H9 (cell line): ENCODE results near the gene CETN1. TPM values are rescaled to one million over a fixed set of nuclear protein-coding genes. Genes with fewer than 3 reads are reported as not detected.

Source experiments
- DNase-seq: peaks from one replicate; pipeline ENCODE4 v3.0.0-alpha.2; 2017
- H2AFZ ChIP-seq: one replicate; pipeline ENCODE4 v1.6.1; 2013; ENCODE audit warnings: mild to moderate bottlenecking, low read length, control low read depth, moderate library complexity
- H2AK5ac ChIP-seq: 2 replicates; pipeline ENCODE4 v1.6.1; 2013; ENCODE audit warnings: low read length, control low read depth, mixed read lengths; ENCODE audit not compliant: insufficient read length
- H2BK120ac ChIP-seq: one replicate; pipeline ENCODE4 v1.6.1; 2013; ENCODE audit warnings: low read depth, mild to moderate bottlenecking, low read length, control low read depth, inconsistent platforms; ENCODE audit not compliant: poor library complexity, severe bottlenecking
- H2BK12ac ChIP-seq: 2 replicates; pipeline ENCODE4 v1.6.1; 2013; ENCODE audit warnings: low read length, control low read depth, mixed read lengths, low read depth; ENCODE audit not compliant: insufficient read length
- H2BK15ac ChIP-seq: 2 replicates; pipeline ENCODE4 v1.6.1; 2013; ENCODE audit warnings: low read depth, low read length, control low read depth
- H2BK20ac ChIP-seq: one replicate; pipeline ENCODE4 v1.6.1; 2013; ENCODE audit warnings: low read depth, mild to moderate bottlenecking, low read length, control low read depth, inconsistent platforms; ENCODE audit not compliant: poor library complexity, severe bottlenecking
- H2BK5ac ChIP-seq: 2 replicates; pipeline ENCODE4 v1.6.1; 2013; ENCODE audit warnings: low read length, control low read depth, mixed read lengths; ENCODE audit not compliant: insufficient read length
- H3K14ac ChIP-seq: 2 replicates; pipeline ENCODE4 v1.6.1; 2013; ENCODE audit warnings: low read length, control low read depth; ENCODE audit not compliant: insufficient read depth
- H3K18ac ChIP-seq: 2 replicates; pipeline ENCODE4 v1.6.1; 2013; ENCODE audit warnings: low read depth, mild to moderate bottlenecking, mixed read lengths, low read length, control low read depth; ENCODE audit not compliant: insufficient read length
- H3K23ac ChIP-seq: 2 replicates; pipeline ENCODE4 v1.6.1; 2013; ENCODE audit warnings: low read length, control low read depth, mixed read lengths, low read depth; ENCODE audit not compliant: insufficient read length
- H3K23me2 ChIP-seq: 2 replicates; pipeline ENCODE4 v1.6.1; 2013; ENCODE audit warnings: low read depth, mild to moderate bottlenecking, mixed read lengths, low read length, control low read depth; ENCODE audit not compliant: insufficient read length, poor library complexity, severe bottlenecking
- H3K27ac ChIP-seq: 2 replicates; pipeline ENCODE4 v1.5.1; 2013; ENCODE audit warnings: low read length, control low read depth, mixed read lengths, low read depth; ENCODE audit not compliant: insufficient read length
- H3K27me3 ChIP-seq: 2 replicates; pipeline ENCODE4 v1.6.1; 2013; ENCODE audit warnings: low read length, control low read depth, inconsistent platforms; ENCODE audit not compliant: insufficient read depth
- H3K4ac ChIP-seq: 2 replicates; pipeline ENCODE4 v1.6.1; 2013; ENCODE audit warnings: low read depth, mild to moderate bottlenecking, control low read depth, inconsistent platforms, low read length, moderate library complexity
- H3K4me1 ChIP-seq: 2 replicates; pipeline ENCODE4 v1.6.1; 2013; ENCODE audit warnings: low read length, control low read depth, inconsistent platforms; ENCODE audit not compliant: insufficient read depth
- H3K4me2 ChIP-seq: 2 replicates; pipeline ENCODE4 v1.6.1; 2013; ENCODE audit warnings: low read length, control low read depth, mixed read lengths; ENCODE audit not compliant: insufficient read length, insufficient read depth
- H3K56ac ChIP-seq: 2 replicates; pipeline ENCODE4 v1.6.1; 2013; ENCODE audit warnings: low read depth, mild to moderate bottlenecking, mixed read lengths, low read length, control low read depth; ENCODE audit not compliant: insufficient read length
- H3K79me1 ChIP-seq: 2 replicates; pipeline ENCODE4 v1.6.1; 2013; ENCODE audit warnings: low read depth, mild to moderate bottlenecking, moderate library complexity, low read length, control low read depth, inconsistent platforms; ENCODE audit not compliant: insufficient read depth, poor library complexity, severe bottlenecking
- H3K79me2 ChIP-seq: 2 replicates; pipeline ENCODE4 v1.6.1; 2013; ENCODE audit warnings: low read length, control low read depth, inconsistent platforms; ENCODE audit not compliant: insufficient read depth
- H3K9ac ChIP-seq: 2 replicates; pipeline ENCODE4 v1.6.1; 2013; ENCODE audit warnings: low read length, control low read depth, mixed read lengths; ENCODE audit not compliant: insufficient read length; ENCODE audit errors: extremely low read depth
- H3K9me3 ChIP-seq: one replicate; pipeline ENCODE4 v1.6.1; 2013; ENCODE audit warnings: low read depth, low read length, inconsistent platforms; ENCODE audit not compliant: control insufficient read depth
- H3T11ph ChIP-seq: one replicate; pipeline ENCODE4 v1.6.1; 2013; ENCODE audit warnings: mild to moderate bottlenecking, low read length, control low read depth, inconsistent platforms
- H4K20me1 ChIP-seq: one replicate; pipeline ENCODE4 v1.6.1; 2013; ENCODE audit not compliant: control insufficient read depth, insufficient read length, insufficient read depth
- H4K5ac ChIP-seq: 2 replicates; pipeline ENCODE4 v1.6.1; 2013; ENCODE audit warnings: low read depth, mild to moderate bottlenecking, mixed read lengths, low read length, control low read depth; ENCODE audit not compliant: insufficient read length
- H4K8ac ChIP-seq: replicated peaks from 2 replicates; pipeline ENCODE4 v1.6.1; 2013; ENCODE audit warnings: low read length, control low read depth, mixed read lengths, low read depth; ENCODE audit not compliant: insufficient read length
- H4K91ac ChIP-seq: 2 replicates; pipeline ENCODE4 v1.6.1; 2013; ENCODE audit warnings: low read depth, mild to moderate bottlenecking, moderate library complexity, mixed read lengths, low read length, control low read depth; ENCODE audit not compliant: insufficient read length
- H3K27ac Mint-ChIP-seq, 3 experiments: 2 replicates in 2 of 3; 3 replicates in 1 of 3; pipeline ENCODE4 v1.8.0; 2020 to 2021; ENCODE audit warnings: mixed read lengths in 3 of 3, mild to moderate bottlenecking in 1 of 3, moderate library complexity in 1 of 3
- H3K27me3 Mint-ChIP-seq: 2 replicates; pipeline ENCODE4 v1.8.0; 2021; ENCODE audit warnings: low read depth, mild to moderate bottlenecking, moderate library complexity, mixed read lengths
- H3K36me3 Mint-ChIP-seq, 3 experiments: 2 replicates in 2 of 3; 3 replicates in 1 of 3; pipeline ENCODE4 v1.8.0; 2020 to 2021; ENCODE audit warnings: low read depth in 3 of 3, mixed read lengths in 3 of 3; ENCODE audit not compliant: insufficient read depth in 1 of 3
- H3K4me1 Mint-ChIP-seq, 2 experiments: 2 replicates each; pipeline ENCODE4 v1.8.0; 2020; ENCODE audit warnings: mixed read lengths in 2 of 2
- H3K4me3 Mint-ChIP-seq, 2 experiments: 2 replicates in 1 of 2; 3 replicates in 1 of 2; pipeline ENCODE4 v1.8.0; 2020 to 2021; ENCODE audit warnings: mild to moderate bottlenecking in 2 of 2, mixed read lengths in 2 of 2, moderate library complexity in 1 of 2
- H3K9me3 Mint-ChIP-seq, 2 experiments: 2 replicates in 1 of 2; 3 replicates in 1 of 2; pipeline ENCODE4 v1.8.0; 2020; ENCODE audit warnings: mild to moderate bottlenecking in 2 of 2, mixed read lengths in 2 of 2, moderate library complexity in 1 of 2
- WGBS: extraction: QIAGEN DNeasy Blood & Tissue Kit; methylation state at CpG from one replicate; pipeline ENCODE4 v1.1.7; 2013; ENCODE audit warnings: missing lambda C conversion rate, low lambda C conversion rate, mixed read lengths; ENCODE audit not compliant: insufficient read length; ENCODE audit errors: extremely low coverage; 5-methylcytosine and 5-hydroxymethylcytosine counted together
- total RNA-seq: library from RNA; stranded (reverse); gene quantifications from 2 replicates; pipeline ENCODE4 v1.2.1, GENCODE V29; 2021
- TF ChIP-seq, protein P1 (sequence below): fragments of 200-600 bp; sonication (generic); conservative IDR thresholded peaks from 3 replicates; pipeline ENCODE4 v1.8.0; 2021; ENCODE audit warnings: antibody characterized with exemption, mild to moderate bottlenecking

The CETN1 gene
- total RNA-seq, 1 experiment from 2014 or later, result not detected

GRCh38 chr18:617970-618504 lies 37.9 kb downstream of the CETN1 start:
- no peak for DNase-seq
- WGBS, result no CpG with 5 or more reads among the region's 13 CpGs
- Histone ChIP-seq H4K20me1 (no peaks in the 10 kb centered on the region), H2AFZ (no peak overlapping the region), H3K18ac (no peak overlapping the region), H4K8ac (no peak overlapping the region), H3K4me1 (no peaks in the 10 kb centered on the region), H2BK12ac (no peak overlapping the region), H3K14ac (no peak overlapping the region), H2BK120ac (no peak overlapping the region), H3K23ac (no peak overlapping the region), H4K5ac (no peak overlapping the region), H2AK5ac (no peak overlapping the region), H2BK5ac (no peak overlapping the region), H3K9ac (no peak overlapping the region), H3K79me2 (no peaks in the 10 kb centered on the region), H4K91ac (no peak overlapping the region), H3K27ac (no peak overlapping the region), H3K27me3 (no peaks in the 10 kb centered on the region), H3K9me3 (no peaks in the 10 kb centered on the region), H3K23me2 (no peaks in the 10 kb centered on the region), H3T11ph (no peak overlapping the region), H3K4me2 (no peak overlapping the region), H2BK20ac (no peak overlapping the region), H2BK15ac (no peak overlapping the region), H3K79me1 (no peaks in the 10 kb centered on the region), H3K56ac (no peak overlapping the region), H3K4ac (no peak overlapping the region)
- H3K9me3 Mint-ChIP-seq, result no peaks in the 10 kb centered on the region
- H3K27me3 Mint-ChIP-seq, result peaks cover 3% of the 10 kb centered on the region
- TF ChIP-seq, protein P1, sequence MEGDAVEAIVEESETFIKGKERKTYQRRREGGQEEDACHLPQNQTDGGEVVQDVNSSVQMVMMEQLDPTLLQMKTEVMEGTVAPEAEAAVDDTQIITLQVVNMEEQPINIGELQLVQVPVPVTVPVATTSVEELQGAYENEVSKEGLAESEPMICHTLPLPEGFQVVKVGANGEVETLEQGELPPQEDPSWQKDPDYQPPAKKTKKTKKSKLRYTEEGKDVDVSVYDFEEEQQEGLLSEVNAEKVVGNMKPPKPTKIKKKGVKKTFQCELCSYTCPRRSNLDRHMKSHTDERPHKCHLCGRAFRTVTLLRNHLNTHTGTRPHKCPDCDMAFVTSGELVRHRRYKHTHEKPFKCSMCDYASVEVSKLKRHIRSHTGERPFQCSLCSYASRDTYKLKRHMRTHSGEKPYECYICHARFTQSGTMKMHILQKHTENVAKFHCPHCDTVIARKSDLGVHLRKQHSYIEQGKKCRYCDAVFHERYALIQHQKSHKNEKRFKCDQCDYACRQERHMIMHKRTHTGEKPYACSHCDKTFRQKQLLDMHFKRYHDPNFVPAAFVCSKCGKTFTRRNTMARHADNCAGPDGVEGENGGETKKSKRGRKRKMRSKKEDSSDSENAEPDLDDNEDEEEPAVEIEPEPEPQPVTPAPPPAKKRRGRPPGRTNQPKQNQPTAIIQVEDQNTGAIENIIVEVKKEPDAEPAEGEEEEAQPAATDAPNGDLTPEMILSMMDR, result no peak
- no peak overlapping the region for H3K27ac Mint-ChIP-seq
- no peak overlapping the region for H3K4me3 Mint-ChIP-seq
- H3K36me3 Mint-ChIP-seq, result no peaks in the 10 kb centered on the region
- H3K4me1 Mint-ChIP-seq, result no peaks in the 10 kb centered on the region
